T-cell (primary cell): Measurements from ENCODE around the gene GXYLT1. TPM values are rescaled to one million over a fixed set of nuclear protein-coding genes. Genes with fewer than 3 reads are reported as not detected.
A peak's percentile ranks its signal among the peaks of the same experiment; 100 is the strongest.

Experiments used
- ATAC-seq, 4 experiments: fragments of 200-7000 bp in 3 of 4; fragments of 150-1000 bp in 1 of 4; cut with Tn5 transposase; replicated peaks in 1 of 4; 1 replicate in 3 of 4; 2 replicates in 1 of 4; pipeline ENCODE4 v1.10.0; 2021; ENCODE audit warnings: moderate library complexity in 3 of 4, mild to moderate bottlenecking in 2 of 4, moderate number of reproducible peaks in 1 of 4
- CTCF ChIA-PET, 2 donors: fragments of 300-600 bp; sonication (Branson Sonifier 250); formaldehyde crosslinking; loops; one replicate each; lab custom pipeline; 2022; ENCODE audit warnings: antibody characterized with exemption in 2 of 2; lab: Charles Lee
- POLR2A ChIA-PET, 2 donors: fragments of 300-600 bp; sonication (Branson Sonifier 250); formaldehyde crosslinking; loops; one replicate each; lab custom pipeline; 2022; ENCODE audit warnings: antibody characterized with exemption in 2 of 2; lab: Charles Lee
- DNase-seq, 35 experiments: peaks; one replicate each; pipeline versions ENCODE4 v3.0.0 to v3.0.0-alpha.2; 2013 to 2023
- H3K27ac ChIP-seq: one replicate; pipeline ENCODE4 v1.5.1; 2013; ENCODE audit warnings: low read length
- H3K27me3 ChIP-seq, 2 experiments: replicated peaks in 1 of 2; 1 replicate in 1 of 2; 2 replicates in 1 of 2; pipeline versions ENCODE4 v1.6.1 to v1.7.0; 2013; ENCODE audit warnings: low read length in 1 of 2, mixed read lengths in 1 of 2; ENCODE audit not compliant: control insufficient read depth in 2 of 2, insufficient read depth in 2 of 2; ENCODE audit errors: extremely low read depth in 1 of 2
- H3K36me3 ChIP-seq, 2 donors: 1 replicate in 1 of 2; 2 replicates in 1 of 2; pipeline versions ENCODE4 v1.6.1 to v1.7.0; 2013; ENCODE audit warnings: low read length in 1 of 2; ENCODE audit not compliant: control insufficient read depth in 2 of 2, insufficient read depth in 1 of 2; ENCODE audit errors: extremely low read depth in 1 of 2
- H3K4me1 ChIP-seq, 2 experiments: 1 replicate in 1 of 2; 2 replicates in 1 of 2; pipeline versions ENCODE4 v1.6.1 to v1.7.0; 2013; ENCODE audit warnings: low read length in 2 of 2, mixed read lengths in 1 of 2; ENCODE audit not compliant: insufficient read depth in 2 of 2, control insufficient read depth in 1 of 2; ENCODE audit errors: extremely low read depth in 1 of 2
- H3K4me3 ChIP-seq, 2 donors: 1 replicate in 1 of 2; 2 replicates in 1 of 2; pipeline versions ENCODE4 v1.5.1 to v1.7.0; 2013; ENCODE audit warnings: mild to moderate bottlenecking in 2 of 2, low read length in 1 of 2, moderate library complexity in 1 of 2; ENCODE audit not compliant: control insufficient read depth in 1 of 2; ENCODE audit errors: extremely low read depth in 1 of 2
- H3K9me3 ChIP-seq: 2 replicates; pipeline ENCODE4 v1.7.0; 2013
- H3K27ac Mint-ChIP-seq, 2 donors: one replicate each; pipeline ENCODE4 v1.8.0; 2020 to 2021; ENCODE audit warnings: mild to moderate bottlenecking in 2 of 2, mixed read lengths in 2 of 2
- H3K27me3 Mint-ChIP-seq, 2 donors: one replicate each; pipeline ENCODE4 v1.8.0; 2021 to 2022; ENCODE audit warnings: mixed read lengths in 2 of 2
- H3K36me3 Mint-ChIP-seq: one replicate; pipeline ENCODE4 v1.8.0; 2021; ENCODE audit warnings: mixed read lengths
- H3K4me1 Mint-ChIP-seq, 3 donors: one replicate each; pipeline ENCODE4 v1.8.0; 2020 to 2022; ENCODE audit warnings: mixed read lengths in 3 of 3, mild to moderate bottlenecking in 1 of 3
- H3K4me3 Mint-ChIP-seq, 3 donors: one replicate each; pipeline ENCODE4 v1.8.0; 2020 to 2022; ENCODE audit warnings: mild to moderate bottlenecking in 3 of 3, mixed read lengths in 3 of 3, moderate library complexity in 3 of 3
- H3K9me3 Mint-ChIP-seq, 3 donors: one replicate each; pipeline ENCODE4 v1.8.0; 2020 to 2022; ENCODE audit warnings: mixed read lengths in 3 of 3
- WGBS: methylation state at CpG from one replicate; pipeline ENCODE4 v1.1.5; 2013; ENCODE audit warnings: missing lambda C conversion rate; ENCODE audit not compliant: insufficient coverage; 5-methylcytosine and 5-hydroxymethylcytosine counted together
- total RNA-seq, 35 experiments: library from RNA in 6 of 35; stranded (reverse) in 6 of 35; fragments of 120-200 nt in 1 of 35; gene quantifications; one replicate each; pipeline versions ENCODE4 v1.2.1 to v1.2.4 and lab custom pipeline; 2013 to 2026

GXYLT1 gene
- total RNA-seq, 5 donors from 2014 or later (not counting 1 experiment from before 2014, with no cell fraction given), result 6.3 to 9.3 (median 7.1) TPM

DNA sequence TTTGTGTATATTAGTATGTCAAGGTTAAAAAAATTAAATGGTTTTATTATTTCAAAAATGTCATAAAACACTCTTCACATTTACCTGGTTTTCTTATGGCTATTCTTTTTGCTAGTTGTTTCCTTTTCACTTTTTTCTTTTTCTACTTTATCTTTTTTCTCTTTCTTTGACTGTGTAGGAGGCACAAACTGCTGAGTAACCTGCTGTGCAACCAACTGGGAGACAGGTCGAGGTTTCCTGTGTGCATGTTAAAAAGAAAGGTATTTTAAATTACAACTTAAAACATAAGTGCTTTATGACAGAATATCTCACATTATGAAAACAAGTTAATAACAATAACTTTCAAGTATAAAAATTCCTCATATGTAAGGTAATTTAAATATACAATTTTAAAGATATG lies 16.9 kb upstream of the GXYLT1 start:
- no peak for ATAC-seq
- no peak for DNase-seq
- no CpG with 5 or more reads among the region's 1 CpG for WGBS
- H3K4me1 ChIP-seq, result peaks cover 2% of the 10 kb centered on the region in 2 experiments
- Mint-ChIP-seq H3K27ac (peak overlapping the region; percentile 29 to 71), H3K4me3 (no peak overlapping the region), H3K36me3 (peaks cover 19% of the 10 kb centered on the region), H3K27me3 (no peaks in the 10 kb centered on the region), H3K9me3 (no peaks in the 10 kb centered on the region), H3K4me1 (peaks cover 18 to 27% (median 20%) of the 10 kb centered on the region in 3 donors)
- POLR2A ChIA-PET, result no interaction called here
- no peaks in the 10 kb centered on the region for H3K27me3 ChIP-seq
- CTCF ChIA-PET, result no interaction called here
- no peak overlapping the region for H3K27ac ChIP-seq
- no peaks in the 10 kb centered on the region for H3K9me3 ChIP-seq
- peaks cover 0 to 8% of the 10 kb centered on the region in 2 donors for H3K36me3 ChIP-seq
- H3K4me3 ChIP-seq, result no peak overlapping the region

DNA sequence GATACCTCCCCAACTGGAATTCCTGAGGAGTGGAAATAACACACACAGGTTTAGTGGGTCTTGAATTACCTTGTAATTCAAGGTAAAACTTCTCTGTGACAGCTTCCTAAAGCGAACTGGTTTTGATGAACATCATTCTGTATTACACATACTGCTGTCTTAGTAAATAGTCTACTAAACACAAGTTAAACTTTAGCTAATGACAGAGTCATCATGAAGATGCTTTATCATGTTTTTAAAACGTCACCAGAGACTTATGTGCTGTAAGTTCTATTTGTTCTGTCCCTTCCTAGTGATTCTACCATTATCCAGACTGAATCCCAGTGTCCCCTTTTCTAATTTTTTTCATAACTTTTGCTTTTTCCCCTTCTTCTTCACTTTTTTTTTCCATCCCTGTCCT lies 11.6 kb upstream of the GXYLT1 start:
- Mint-ChIP-seq H3K9me3 (peaks cover 0 to 5% (median 0%) of the 10 kb centered on the region in 3 donors), H3K4me1 (peaks cover 0 to 5% (median 0%) of the 10 kb centered on the region in 3 donors), H3K27ac (no peak overlapping the region), H3K36me3 (peaks cover 6% of the 10 kb centered on the region), H3K4me3 (no peak overlapping the region), H3K27me3 (no peaks in the 10 kb centered on the region)
- H3K27ac ChIP-seq, result no peak overlapping the region
- no peak for DNase-seq
- WGBS, result no CpG with 5 or more reads among the region's 2 CpGs
- ChIA-PET CTCF (interaction anchor here in 1 of 2 donors (0.6 kb wide), 1 partner anchor 15 kb away, joined by 3 read pairs; no protein-coding TSS in a partner anchor), POLR2A (no interaction called here)
- no peak for ATAC-seq
- H3K36me3 ChIP-seq, result peaks cover 0 to 5% of the 10 kb centered on the region in 2 donors
- no peak overlapping the region for H3K4me3 ChIP-seq
- H3K4me1 ChIP-seq, result no peaks in the 10 kb centered on the region
- H3K27me3 ChIP-seq, result no peaks in the 10 kb centered on the region
- no peaks in the 10 kb centered on the region for H3K9me3 ChIP-seq

DNA sequence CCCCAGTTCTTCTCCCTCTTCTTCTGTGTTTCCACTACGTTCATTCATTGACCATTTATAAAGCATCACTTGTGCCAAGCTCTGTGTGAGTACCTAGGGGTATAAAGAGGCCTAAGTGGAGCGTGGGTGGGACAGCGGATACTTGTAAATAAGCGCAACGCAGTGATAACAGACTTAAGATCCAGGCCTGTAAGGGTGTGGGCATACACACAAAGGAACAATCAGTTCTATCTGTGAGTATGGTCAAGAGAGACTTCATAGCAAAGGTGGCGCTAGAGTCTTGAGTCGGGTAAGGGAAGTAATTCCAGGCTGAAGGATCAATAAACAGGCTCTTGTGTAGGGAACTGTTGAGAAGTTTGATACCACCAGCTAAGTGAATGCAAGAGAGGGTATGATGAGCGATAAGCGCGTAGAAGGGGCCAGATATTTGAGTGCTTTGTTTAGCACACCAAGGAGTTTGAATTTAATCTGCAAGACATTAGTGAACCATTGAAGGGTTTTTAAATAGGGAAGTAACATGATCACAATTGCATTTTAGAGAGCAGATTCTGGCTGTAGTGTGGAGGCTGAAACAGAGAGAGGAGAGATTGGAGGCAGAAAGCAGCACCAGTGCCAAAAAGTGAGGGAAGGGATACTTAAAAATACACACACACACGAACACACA lies 1.0 kb upstream of the GXYLT1 start:
- WGBS, result 90% methylated on average over 7 of the region's 11 CpGs
- H3K27ac Mint-ChIP-seq, result peak overlapping the region; percentile 75 to 76
- ATAC-seq (no peak), DNase-seq (no peak)
- no peaks in the 10 kb centered on the region for H3K27me3 Mint-ChIP-seq
- Histone ChIP-seq H3K27ac (peak overlapping the region; percentile 36), H3K27me3 (no peaks in the 10 kb centered on the region), H3K4me1 (peaks cover 6 to 20% of the 10 kb centered on the region in 2 experiments), H3K4me3 (peak overlapping the region in 1 of 2 donors; percentile 67), H3K36me3 (no peaks in the 10 kb centered on the region), H3K9me3 (no peaks in the 10 kb centered on the region)
- H3K4me3 Mint-ChIP-seq, result peak overlapping the region; percentile 83 to 87 (median 83)
- H3K9me3 Mint-ChIP-seq, result no peaks in the 10 kb centered on the region
- POLR2A ChIA-PET, result interaction anchor here (0.6 to 1.0 kb wide), 3 partner anchors 48 to 84 kb away, joined by 4 to 7 read pairs (median 4); no protein-coding TSS in a partner anchor
- H3K4me1 Mint-ChIP-seq, result peaks cover 37 to 43% (median 43%) of the 10 kb centered on the region in 3 donors
- CTCF ChIA-PET, result interaction anchor here in 1 of 2 donors (0.8 kb wide), 1 partner anchor 48 kb away, joined by 5 read pairs; no protein-coding TSS in a partner anchor
- no peaks in the 10 kb centered on the region for H3K36me3 Mint-ChIP-seq

DNA sequence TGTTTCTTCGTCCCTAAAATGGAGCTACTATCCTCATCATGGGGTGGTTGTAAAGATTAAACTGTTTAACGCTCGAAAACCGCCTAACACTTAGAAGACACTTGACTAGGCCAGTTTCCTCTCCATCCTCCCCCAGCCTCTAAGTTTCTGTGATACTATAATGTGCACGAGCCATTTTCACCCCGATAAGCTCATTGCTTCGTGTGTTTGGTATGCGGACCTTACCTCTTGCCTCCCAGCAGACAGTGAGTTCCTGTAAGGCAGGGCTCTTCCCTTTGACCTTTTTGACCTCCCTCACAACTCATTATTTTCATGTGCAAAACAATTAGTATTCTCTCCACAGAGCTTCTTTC lies 499 bp upstream of the GXYLT1 start:
- Histone ChIP-seq H3K27me3 (no peaks in the 10 kb centered on the region), H3K4me3 (peak overlapping the region; percentile 67 to 83), H3K36me3 (no peaks in the 10 kb centered on the region), H3K4me1 (peaks cover 6 to 20% of the 10 kb centered on the region in 2 experiments), H3K27ac (peak overlapping the region; percentile 36), H3K9me3 (no peaks in the 10 kb centered on the region)
- POLR2A ChIA-PET, result interaction anchor here (0.6 to 1.0 kb wide), 3 partner anchors 48 to 84 kb away, joined by 4 to 7 read pairs (median 4); no protein-coding TSS in a partner anchor
- no peaks in the 10 kb centered on the region for H3K9me3 Mint-ChIP-seq
- peaks cover 41 to 48% (median 47%) of the 10 kb centered on the region in 3 donors for H3K4me1 Mint-ChIP-seq
- WGBS, result no CpG with 5 or more reads among the region's 8 CpGs
- H3K4me3 Mint-ChIP-seq, result peak overlapping the region; percentile 83 to 87 (median 83)
- DNase-seq (no peak), ATAC-seq (peak; percentile 0 to 13 (median 4))
- no peaks in the 10 kb centered on the region for H3K27me3 Mint-ChIP-seq
- peak overlapping the region; percentile 75 to 76 for H3K27ac Mint-ChIP-seq
- H3K36me3 Mint-ChIP-seq, result no peaks in the 10 kb centered on the region
- CTCF ChIA-PET, result interaction anchor here in 1 of 2 donors (0.8 kb wide), 3 partner anchors 48 to 187 kb away, joined by 3 to 5 read pairs (median 3); no protein-coding TSS in a partner anchor

DNA sequence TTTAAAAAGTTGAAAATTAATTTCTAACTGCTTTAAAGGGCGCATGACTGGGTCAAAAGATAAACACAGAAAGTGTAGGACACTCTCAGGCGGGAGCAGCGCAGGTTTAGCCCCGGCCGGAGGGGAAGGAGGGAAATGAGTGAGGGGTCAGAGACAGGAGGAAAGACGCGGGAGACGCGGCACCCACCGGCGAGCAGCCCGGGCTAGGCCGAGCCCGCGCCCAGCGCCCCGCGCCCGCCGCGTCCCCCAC lies 591 bp downstream of the GXYLT1 start:
- Histone ChIP-seq H3K4me3 (peak overlapping the region; percentile 67 to 83), H3K36me3 (no peaks in the 10 kb centered on the region), H3K9me3 (no peaks in the 10 kb centered on the region), H3K27me3 (no peaks in the 10 kb centered on the region), H3K4me1 (peaks cover 6 to 20% of the 10 kb centered on the region in 2 experiments), H3K27ac (no peak overlapping the region)
- H3K9me3 Mint-ChIP-seq, result no peaks in the 10 kb centered on the region
- H3K4me3 Mint-ChIP-seq, result peak overlapping the region; percentile 83 to 98 (median 95)
- peak in 1 of 35 experiments; percentile 4 for DNase-seq
- no peaks in the 10 kb centered on the region for H3K27me3 Mint-ChIP-seq
- ATAC-seq, result no peak
- CTCF ChIA-PET, result no interaction called here
- H3K4me1 Mint-ChIP-seq, result peaks cover 47 to 53% (median 51%) of the 10 kb centered on the region in 3 donors
- 1% methylated on average over 21 of the region's 21 CpGs for WGBS
- H3K36me3 Mint-ChIP-seq, result no peaks in the 10 kb centered on the region
- POLR2A ChIA-PET, result no interaction called here
- peak overlapping the region; percentile 84 to 92 for H3K27ac Mint-ChIP-seq

DNA sequence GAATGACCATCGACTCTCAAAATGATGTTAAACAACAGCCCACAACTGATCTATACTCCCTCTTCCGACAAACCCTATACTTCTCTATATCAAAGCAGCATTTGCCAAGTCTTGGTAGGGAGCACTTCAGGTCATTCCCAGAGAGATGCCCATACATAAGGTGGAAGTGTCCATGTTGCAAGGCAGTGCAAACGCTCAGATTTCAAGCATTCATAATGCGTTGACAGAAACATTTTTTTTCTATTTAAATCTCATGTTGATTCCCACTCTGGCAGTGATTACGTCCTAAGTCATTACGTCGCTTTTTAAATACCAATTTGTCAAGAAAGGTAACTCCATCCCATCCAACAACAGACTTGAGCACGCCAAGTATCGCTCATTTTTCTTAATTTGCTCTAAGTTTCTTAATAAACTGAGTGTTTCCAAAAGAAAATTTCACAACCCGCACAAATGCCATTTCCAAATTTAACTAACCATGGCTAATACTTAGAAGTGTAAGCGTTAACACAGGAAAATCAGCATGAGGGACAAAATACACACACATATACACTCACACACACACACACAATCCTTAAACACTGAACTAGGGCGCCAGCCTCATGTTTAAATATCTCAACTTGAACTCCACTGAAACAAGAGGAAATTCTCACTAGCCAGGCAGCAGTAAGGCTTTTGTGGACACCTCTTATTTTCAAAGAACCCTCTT lies 1.1 kb downstream of the GXYLT1 start:
- WGBS, result 65% methylated on average over 11 of the region's 12 CpGs
- peaks cover 6 to 20% of the 10 kb centered on the region in 2 experiments for H3K4me1 ChIP-seq
- no peaks in the 10 kb centered on the region for H3K27me3 Mint-ChIP-seq
- no peak for ATAC-seq
- CTCF ChIA-PET, result interaction anchor here in 1 of 2 donors (1.6 kb wide), 1 partner anchor 15 kb away, joined by 7 read pairs; no protein-coding TSS in a partner anchor
- peak overlapping the region; percentile 67 to 83 for H3K4me3 ChIP-seq
- H3K27ac Mint-ChIP-seq, result peak overlapping the region; percentile 84 to 92
- H3K9me3 ChIP-seq, result no peaks in the 10 kb centered on the region
- POLR2A ChIA-PET, result no interaction called here
- H3K4me3 Mint-ChIP-seq, result peak overlapping the region; percentile 83 to 98 (median 95)
- peak in 2 of 35 experiments; percentile 2 to 37 for DNase-seq
- no peaks in the 10 kb centered on the region for H3K27me3 ChIP-seq
- H3K27ac ChIP-seq, result no peak overlapping the region
- H3K36me3 ChIP-seq, result no peaks in the 10 kb centered on the region
- H3K9me3 Mint-ChIP-seq, result no peaks in the 10 kb centered on the region
- H3K36me3 Mint-ChIP-seq, result no peaks in the 10 kb centered on the region
- peaks cover 47 to 53% (median 51%) of the 10 kb centered on the region in 3 donors for H3K4me1 Mint-ChIP-seq
